GM13976 (cell line): Measurements from ENCODE around the gene TMEM11.

Source experiments
- DNase-seq: peaks from one replicate; pipeline ENCODE4 v3.0.0; 2012; ENCODE audit warnings: low spot score
- CTCF ChIP-seq: IDR thresholded peaks from 2 replicates; pipeline ENCODE4 v1.5.1; 2012; ENCODE audit warnings: borderline replicate concordance, mild to moderate bottlenecking; ENCODE audit not compliant: insufficient read depth; ENCODE audit errors: extremely low read depth, missing control alignments, control extremely low read depth
- in situ Hi-C: fragments of 300-500 bp; cut with MboI; formaldehyde crosslinking; loops from one replicate; pipeline ENCODE4 v1.12.0; 2022; ENCODE audit warnings: low sequenced_read_pairs, mixed read lengths, inconsistent platforms; ENCODE audit not compliant: unreplicated experiment

TMEM11 gene

GRCh38 chr17:21248500-21248899, 34.5 kb upstream of the TMEM11 start:
- in situ Hi-C loops, result loop anchor here (10.0 kb wide), 1 partner anchor 64 kb away; no protein-coding TSS in a partner anchor
- no peak for TF ChIP-seq CTCF

GRCh38 chr17:21247552-21248258, 33.7 kb upstream of the TMEM11 start:
- in situ Hi-C loops, result loop anchor here (10.0 kb wide), 1 partner anchor 63 kb away; no protein-coding TSS in a partner anchor
- DNase-seq, result no peak
- no peak for TF ChIP-seq CTCF

More at GRCh38 chr17:21248500-21248899, 34.5 kb upstream of the TMEM11 start:
- no peak for DNase-seq

- no peak for DNase-seq
- in situ Hi-C loops, result loop anchor here (10.0 kb wide), 1 partner anchor 62 kb away; no protein-coding TSS in a partner anchor
- TF ChIP-seq CTCF, result no peak
These were observed 32.7 kb upstream of the TMEM11 start for GRCh38 chr17:21246698-21247097.

GRCh38 chr17:21245639-21246084, 31.7 kb upstream of the TMEM11 start:
- in situ Hi-C loops, result loop anchor here (10.0 kb wide), 1 partner anchor 61 kb away; no protein-coding TSS in a partner anchor
- no peak for TF ChIP-seq CTCF
- DNase-seq, result no peak

- no peak for TF ChIP-seq CTCF
- no peak for DNase-seq
- in situ Hi-C loops, result loop anchor here (10.0 kb wide), 1 partner anchor 59 kb away; no protein-coding TSS in a partner anchor
These were observed 29.7 kb upstream of the TMEM11 start for GRCh38 chr17:21243516-21244303.

- in situ Hi-C loops, result loop anchor here (10.0 kb wide), 1 partner anchor 58 kb away; no protein-coding TSS in a partner anchor
- TF ChIP-seq CTCF, result no peak
- no peak for DNase-seq
These were observed 29.0 kb upstream of the TMEM11 start for GRCh38 chr17:21242780-21243515.
